ENCODE results near the gene LHX2. TPM values are rescaled to one million over a fixed set of nuclear protein-coding genes. Genes with fewer than 3 reads are reported as not detected.
A peak's percentile ranks its signal among the peaks of the same experiment; 100 is the strongest.

LHX2 gene
- total and polyA plus RNA-seq, 9 of the 15 experiments (the other 6 are each of a cell fraction or from before 2014, with no cell fraction given): 0.07 TPM; not detected in 8

GRCh38 chr9:123973590-123974223, 37.9 kb upstream of the LHX2 start:
- Histone ChIP-seq H3K4me3 (no peak overlapping the region), H3K27me3 (ENCODE audit: control insufficient read depth in 2 of 2, insufficient read depth in 2 of 2, low read length in 2 of 2) (peaks cover 0 to 15% of the 10 kb centered on the region in 2 experiments; a peak in 3 of 5 replicates), H3K79me2 (ENCODE audit: control insufficient read depth, insufficient read depth, low read length) (no peaks in the 10 kb centered on the region), H2AFZ (ENCODE audit: low read depth, low read length) (no peak overlapping the region), H3K36me3 (ENCODE audit: control insufficient read depth, insufficient read depth, low read length) (no peaks in the 10 kb centered on the region), H3K9me1 (ENCODE audit: control insufficient read depth, insufficient read depth, low read length) (no peaks in the 10 kb centered on the region), H3K4me2 (ENCODE audit: insufficient read depth, low read length) (no peak overlapping the region), H3K27ac (ENCODE audit: extremely low read depth, low read depth, low read length) (no peak overlapping the region), H3K4me1 (replicated peaks in 1 of 2; ENCODE audit: control insufficient read depth in 2 of 2, insufficient read depth in 2 of 2, low read length in 2 of 2) (no peaks in the 10 kb centered on the region), H3K9me3 (replicated peaks; ENCODE audit: control insufficient read depth, insufficient read depth, low read depth, low read length) (peaks cover 20% of the 10 kb centered on the region; the same call in 1 of the 2 replicates), H3K9ac (ENCODE audit: insufficient read depth in 1 of 2, low read depth in 2 of 2, low read length in 2 of 2) (no peak overlapping the region), H4K20me1 (replicated peaks; ENCODE audit: control insufficient read depth, insufficient read depth, low read length) (no peaks in the 10 kb centered on the region)
- no peak for DNase-seq (ENCODE audit: extremely low read depth in 1 of 4, low spot score in 3 of 4)
- ATAC-seq: no peak
- 45% methylated on average over 9 of the region's 9 CpGs for WGBS (ENCODE audit: insufficient coverage, low coverage, missing lambda C conversion rate)
- CTCF ChIA-PET (ENCODE audit: low intra/inter-chr PET ratio): no interaction called here
- intact Hi-C loops (cut with micrococcal nuclease): no loop called here
- TF ChIP-seq HBP1 (CRISPR knock-in tag; IDR thresholded peaks at IDR 0.05) (0 out of 2 replicates have a peak, but pooled peaks have one; percentile 11), CREB3 (tag; conservative IDR thresholded peaks at IDR 0.05; ENCODE audit: low read depth) (no peak), L3MBTL2 (IDR thresholded peaks at IDR 0.05) (no peak), JUNB (CRISPR knock-in tag; conservative IDR thresholded peaks at IDR 0.05) (no peak), MBD2 (IDR thresholded peaks at IDR 0.05; ENCODE audit: borderline replicate concordance, low read depth) (no peak), ZBTB43 (CRISPR knock-in tag; IDR thresholded peaks at IDR 0.05) (peak; percentile 99), FOXM1 (IDR thresholded peaks at IDR 0.05; ENCODE audit: low read depth) (no peak), FOXM1 (CRISPR knock-in tag; IDR thresholded peaks at IDR 0.05; ENCODE audit: low read depth) (no peak), SAFB2 (IDR thresholded peaks at IDR 0.05; ENCODE audit: borderline replicate concordance, low read depth, low read length, severe bottlenecking) (no peak), ZNF584 (CRISPR knock-in tag; IDR thresholded peaks at IDR 0.05; ENCODE audit: low read depth) (no peak), CGGBP1 (CRISPR knock-in tag; IDR thresholded peaks at IDR 0.05) (no peak)
- FAIRE-seq: no peak
- in situ Hi-C loops (cut with MboI): no loop called here
- POLR2A ChIA-PET: interaction anchor here (0.7 kb wide), 1 partner anchor 1732 kb away, joined by 4 read pairs; no protein-coding TSS in a partner anchor
- no TSS peak for BruUV-seq (replicated peaks)
